ENCODE data around the gene ABHD10. TPM values are rescaled to one million over a fixed set of nuclear protein-coding genes. Genes with fewer than 3 reads are reported as not detected.

The ABHD10 gene
- total RNA-seq, result 54.0 and 63.6 TPM in 2 replicates

DNA sequence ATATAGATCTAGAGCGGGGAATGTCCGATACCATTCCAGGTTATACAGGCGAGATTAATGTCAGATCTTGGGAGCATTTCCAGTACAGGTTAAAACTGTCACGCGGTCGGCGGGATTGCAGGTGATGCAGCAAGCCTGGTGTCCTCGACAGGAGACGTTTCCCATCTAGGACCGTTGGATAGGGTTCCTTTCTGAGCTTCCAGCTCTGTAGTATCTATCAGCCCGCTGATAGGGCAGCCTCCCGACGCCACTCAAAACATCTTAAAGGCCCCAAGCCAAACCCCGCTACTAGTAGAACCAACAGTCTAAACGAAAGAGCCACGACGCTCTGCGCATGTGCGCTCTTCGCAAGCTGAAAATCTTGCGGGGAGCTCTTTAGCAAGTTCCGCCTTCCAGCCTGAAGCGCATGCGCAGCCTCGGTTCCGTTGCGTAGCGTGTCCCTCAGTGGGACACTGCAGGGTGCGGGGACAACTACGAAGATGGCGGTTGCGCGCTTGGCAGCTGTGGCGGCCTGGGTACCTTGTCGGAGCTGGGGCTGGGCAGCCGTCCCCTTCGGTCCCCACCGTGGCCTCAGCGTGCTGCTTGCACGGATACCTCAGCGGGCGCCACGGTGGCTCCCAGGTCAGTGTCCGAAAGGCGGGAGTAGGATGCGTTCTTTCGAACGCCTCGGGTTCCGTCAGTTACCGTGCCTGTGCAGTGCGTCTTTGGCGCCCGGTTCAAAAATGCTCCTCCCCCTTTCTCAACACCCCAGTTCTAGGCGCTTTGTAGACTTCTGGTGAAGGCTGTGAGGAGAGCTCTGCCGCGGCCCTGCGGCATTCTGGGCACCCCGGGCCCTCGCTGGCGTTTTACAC lies at the start of gene ABHD10:
Gene ABHD10 (plus strand): TSS at position 444 of the 851 bp plus-strand sequence. CDS start 36 bp downstream, at position 480.

DNA sequence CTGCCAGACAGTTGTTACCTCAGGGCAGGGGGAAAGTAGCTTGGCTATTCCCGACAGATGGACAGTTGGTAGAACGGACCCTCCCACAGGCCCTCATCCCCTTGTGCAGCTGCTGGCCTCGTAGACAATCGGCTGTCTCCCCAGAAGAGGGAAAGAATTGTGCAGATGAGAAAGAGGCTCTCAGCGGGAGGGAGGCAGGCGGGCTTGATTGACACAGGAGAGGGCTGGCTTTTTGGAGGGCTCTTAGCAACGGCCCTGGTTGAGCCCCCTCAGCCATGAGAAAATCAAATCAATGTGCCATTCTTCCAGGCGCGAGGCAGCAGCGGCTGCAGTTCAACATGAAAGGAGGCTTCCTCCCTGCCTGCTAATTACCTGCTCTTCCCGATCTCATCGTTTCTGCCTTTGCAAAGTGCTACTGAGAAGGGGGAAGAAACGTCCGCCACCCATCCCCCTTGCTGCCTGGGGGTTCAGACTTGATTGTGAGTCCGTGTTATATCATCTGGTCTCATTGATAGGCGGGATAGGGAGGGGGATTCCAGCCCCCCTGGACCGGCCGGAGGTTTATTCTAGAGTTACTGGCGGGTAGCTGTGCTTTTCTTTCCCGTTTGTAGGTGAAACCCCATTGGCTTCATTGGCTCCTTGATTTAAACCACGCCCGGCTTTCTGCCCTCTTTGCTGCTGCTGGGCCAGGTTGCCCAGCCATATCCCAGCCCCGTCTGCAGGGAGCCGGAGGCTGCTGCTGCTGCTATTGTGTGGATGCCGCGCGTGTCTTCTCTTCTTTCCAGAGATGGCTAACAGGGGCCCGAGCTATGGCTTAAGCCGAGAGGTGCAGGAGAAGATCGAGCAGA lies 20.0 kb downstream of the ABHD10 start, which contains the start of gene TAGLN3:
Gene TAGLN3 (plus strand): TSS at position 287 of the 848 bp plus-strand sequence. CDS start 501 bp downstream, at position 788.

DNA sequence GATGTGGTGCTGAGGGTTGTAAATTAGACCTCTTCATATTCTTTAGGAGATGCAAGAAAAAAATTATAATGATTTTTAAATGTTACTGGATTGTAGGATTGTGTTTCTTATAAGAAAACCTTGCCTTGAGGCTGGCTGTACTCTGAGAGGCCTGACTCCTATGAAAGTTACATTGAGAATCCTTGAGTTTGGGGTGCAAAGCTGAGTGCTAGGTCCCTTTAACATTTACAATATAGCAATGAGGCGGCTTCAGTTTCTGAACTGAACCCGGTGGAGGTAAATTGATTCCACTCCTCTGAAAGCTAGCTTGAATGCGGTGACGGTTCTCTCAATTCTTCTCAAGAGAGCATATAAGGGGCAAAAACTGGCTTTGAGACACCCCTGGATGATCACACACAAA lies 55.6 kb downstream of the ABHD10 start, which contains the start of gene TMPRSS7:
Gene TMPRSS7 (plus strand): TSS at position 301 of the 400 bp plus-strand sequence. CDS start 110 bp downstream, outside the sequence.

Other genes with a start within 250 kb of the ABHD10 start
- 61.5 and 122 TPM in 2 replicates for gene PHLDB2, start 119.8 kb upstream of the ABHD10 start, total RNA-seq
- gene TAGLN3, start 19.9 kb downstream of the ABHD10 start, total RNA-seq, result 1.8 and 10.6 TPM in 2 replicates
- under 0.01 TPM in 1 of 2 replicates, not detected in the other for gene TMPRSS7, start 55.7 kb downstream of the ABHD10 start, total RNA-seq
- 10.7 and 19.1 TPM in 2 replicates for gene C3orf52, start 107.4 kb downstream of the ABHD10 start, total RNA-seq
- not detected in 2 replicates for gene GCSAM, start 154.2 kb downstream of the ABHD10 start, total RNA-seq